Endothelial cell (in vitro differentiated cells): ENCODE results near the gene TUBA1B. TPM values are rescaled to one million over a fixed set of nuclear protein-coding genes. Genes with fewer than 3 reads are reported as not detected.

ENCODE experiments used
- DNase-seq: peaks from one replicate; pipeline ENCODE4 v3.0.0; 2021; ENCODE audit warnings: low spot score
- H3K27ac Mint-ChIP-seq: one replicate; pipeline ENCODE4 v1.8.0; 2021; ENCODE audit warnings: mixed read lengths, inconsistent platforms; ENCODE audit not compliant: unreplicated experiment
- H3K27me3 Mint-ChIP-seq: one replicate; pipeline ENCODE4 v1.8.0; 2021; ENCODE audit warnings: mild to moderate bottlenecking, moderate library complexity, mixed read lengths, inconsistent platforms; ENCODE audit not compliant: unreplicated experiment
- H3K36me3 Mint-ChIP-seq: one replicate; pipeline ENCODE4 v1.8.0; 2021; ENCODE audit warnings: mild to moderate bottlenecking, low read depth, mixed read lengths, inconsistent platforms; ENCODE audit not compliant: unreplicated experiment
- H3K4me1 Mint-ChIP-seq: one replicate; pipeline ENCODE4 v1.8.0; 2021; ENCODE audit warnings: mild to moderate bottlenecking, mixed read lengths, inconsistent platforms; ENCODE audit not compliant: unreplicated experiment
- H3K4me3 Mint-ChIP-seq: one replicate; pipeline ENCODE4 v1.8.0; 2021; ENCODE audit warnings: mild to moderate bottlenecking, mixed read lengths, inconsistent platforms; ENCODE audit not compliant: unreplicated experiment
- H3K9me3 Mint-ChIP-seq: one replicate; pipeline ENCODE4 v1.8.0; 2021; ENCODE audit warnings: mixed read lengths, inconsistent platforms; ENCODE audit not compliant: unreplicated experiment
- total RNA-seq: library from RNA; stranded (reverse); fragmentation: NEBNext Ultra II Directional; extraction: Animal tissue kit (Norgen Biotek cat#: 25700); gene quantifications from one replicate; pipeline ENCODE4 v1.2.1, GENCODE V29; 2021; ENCODE audit not compliant: unreplicated experiment
- TF ChIP-seq, protein P1 (sequence below): fragments of 200-600 bp; sonication (generic); IDR thresholded peaks from one replicate; pipeline ENCODE4 v1.5.0; 2021; ENCODE audit warnings: antibody characterized with exemption; ENCODE audit not compliant: unreplicated experiment

Gene TUBA1B
- total RNA-seq, 1 donor from 2014 or later = 915 TPM

GRCh38 chr12:49098703-49099102, 32.5 kb downstream of the TUBA1B start:
- H3K27me3 Mint-ChIP-seq = peaks cover 18% of the 10 kb centered on the region
- peak overlapping the region; percentile 60 for H3K4me3 Mint-ChIP-seq
- peaks cover 20% of the 10 kb centered on the region for H3K4me1 Mint-ChIP-seq
- no peaks in the 10 kb centered on the region for H3K9me3 Mint-ChIP-seq
- TF ChIP-seq, protein P1, sequence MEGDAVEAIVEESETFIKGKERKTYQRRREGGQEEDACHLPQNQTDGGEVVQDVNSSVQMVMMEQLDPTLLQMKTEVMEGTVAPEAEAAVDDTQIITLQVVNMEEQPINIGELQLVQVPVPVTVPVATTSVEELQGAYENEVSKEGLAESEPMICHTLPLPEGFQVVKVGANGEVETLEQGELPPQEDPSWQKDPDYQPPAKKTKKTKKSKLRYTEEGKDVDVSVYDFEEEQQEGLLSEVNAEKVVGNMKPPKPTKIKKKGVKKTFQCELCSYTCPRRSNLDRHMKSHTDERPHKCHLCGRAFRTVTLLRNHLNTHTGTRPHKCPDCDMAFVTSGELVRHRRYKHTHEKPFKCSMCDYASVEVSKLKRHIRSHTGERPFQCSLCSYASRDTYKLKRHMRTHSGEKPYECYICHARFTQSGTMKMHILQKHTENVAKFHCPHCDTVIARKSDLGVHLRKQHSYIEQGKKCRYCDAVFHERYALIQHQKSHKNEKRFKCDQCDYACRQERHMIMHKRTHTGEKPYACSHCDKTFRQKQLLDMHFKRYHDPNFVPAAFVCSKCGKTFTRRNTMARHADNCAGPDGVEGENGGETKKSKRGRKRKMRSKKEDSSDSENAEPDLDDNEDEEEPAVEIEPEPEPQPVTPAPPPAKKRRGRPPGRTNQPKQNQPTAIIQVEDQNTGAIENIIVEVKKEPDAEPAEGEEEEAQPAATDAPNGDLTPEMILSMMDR = no peak
- no peak for DNase-seq
- peaks cover 56% of the 10 kb centered on the region for H3K36me3 Mint-ChIP-seq
- no peak overlapping the region for H3K27ac Mint-ChIP-seq

- Mint-ChIP-seq H3K27me3 (peaks cover 22% of the 10 kb centered on the region), H3K27ac (no peak overlapping the region), H3K9me3 (no peaks in the 10 kb centered on the region), H3K4me1 (peaks cover 20% of the 10 kb centered on the region), H3K4me3 (peak overlapping the region; percentile 60), H3K36me3 (peaks cover 52% of the 10 kb centered on the region)
- DNase-seq = peak; percentile 76
- TF ChIP-seq, protein P1 = peak; percentile 90
Measured at GRCh38 chr12:49098035-49098451, 33.2 kb downstream of the TUBA1B start.

- Mint-ChIP-seq H3K36me3 (peaks cover 49% of the 10 kb centered on the region), H3K27me3 (peaks cover 21% of the 10 kb centered on the region), H3K4me1 (peaks cover 21% of the 10 kb centered on the region), H3K9me3 (no peaks in the 10 kb centered on the region), H3K27ac (no peak overlapping the region), H3K4me3 (no peak overlapping the region)
- TF ChIP-seq, protein P1 = no peak
- no peak for DNase-seq
Measured at GRCh38 chr12:49097381-49097780, 33.8 kb downstream of the TUBA1B start.

GRCh38 chr12:49094975-49095365, 36.2 kb downstream of the TUBA1B start:
- H3K27me3 Mint-ChIP-seq = peaks cover 19% of the 10 kb centered on the region
- TF ChIP-seq, protein P1 = no peak
- peaks cover 35% of the 10 kb centered on the region for H3K4me1 Mint-ChIP-seq
- no peak for DNase-seq
- H3K9me3 Mint-ChIP-seq = no peaks in the 10 kb centered on the region
- peak overlapping the region; percentile 8 for H3K4me3 Mint-ChIP-seq
- peak overlapping the region; percentile 70 for H3K27ac Mint-ChIP-seq
- H3K36me3 Mint-ChIP-seq = peaks cover 29% of the 10 kb centered on the region

DNA sequence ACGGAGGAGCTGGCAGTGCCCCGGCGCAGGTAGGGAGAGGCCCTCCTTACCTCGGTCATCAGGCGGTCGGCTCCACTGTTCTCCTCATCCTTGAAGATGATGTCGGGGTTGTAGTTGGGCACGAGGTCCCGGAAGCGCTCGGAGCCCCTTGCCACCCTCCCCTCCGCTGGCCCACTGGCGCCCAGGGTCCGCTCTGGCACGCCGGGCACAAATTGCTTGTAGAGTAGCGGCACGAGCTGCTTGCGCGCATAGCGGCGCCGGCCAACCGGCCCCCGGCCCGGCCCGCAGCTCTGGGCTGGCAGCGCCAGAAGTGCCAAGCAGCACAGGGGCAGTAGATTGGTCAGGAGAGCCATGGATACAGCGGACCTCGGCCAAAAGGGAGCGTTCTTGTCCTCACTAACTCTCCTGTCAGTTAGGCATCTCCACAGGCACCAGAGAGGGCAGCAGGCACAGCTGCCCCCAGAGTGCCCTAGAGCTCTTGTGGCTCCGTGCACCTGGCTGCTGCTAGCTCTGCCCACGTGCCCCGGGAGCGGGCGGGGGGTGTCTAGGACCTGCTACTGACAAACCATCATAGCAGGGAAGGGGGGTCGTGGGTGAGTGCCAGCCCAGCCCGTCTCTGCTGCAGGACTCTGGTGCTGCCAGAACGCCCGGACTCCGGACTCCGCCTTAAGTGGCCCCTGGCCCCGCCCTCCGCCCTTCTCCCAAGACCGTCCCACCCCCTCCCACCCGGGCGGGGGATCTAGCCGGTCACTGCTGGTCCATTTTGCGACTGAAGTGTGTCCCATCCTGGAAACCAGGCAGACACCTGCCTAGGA, 36.8 kb downstream of the TUBA1B start, which contains the start of gene DHH:
DHH (minus strand) TSS at position 642 of the 815 bp plus-strand sequence; CDS start at position 353, 289 bp downstream.
- DNase-seq = peak; percentile 46
- Mint-ChIP-seq H3K4me3 (peak within 1 kb of the TSS; percentile 56), H3K36me3 (peaks cover 23% of the 10 kb centered on the region), H3K9me3 (no peaks in the 10 kb centered on the region), H3K27me3 (peaks cover 20% of the 10 kb centered on the region), H3K27ac (peak within 1 kb of the TSS; percentile 70), H3K4me1 (peaks cover 37% of the 10 kb centered on the region)
- TF ChIP-seq, protein P1 = no peak
